GM15510 (cell line): ENCODE data around the gene SLC36A4.

Experiments
- POLR2A ChIP-seq: IDR thresholded peaks from 3 replicates; pipeline ENCODE4 v1.6.1; 2011; ENCODE audit warnings: borderline replicate concordance; ENCODE audit not compliant: insufficient read length; ENCODE audit errors: extremely low read depth

Gene SLC36A4

DNA sequence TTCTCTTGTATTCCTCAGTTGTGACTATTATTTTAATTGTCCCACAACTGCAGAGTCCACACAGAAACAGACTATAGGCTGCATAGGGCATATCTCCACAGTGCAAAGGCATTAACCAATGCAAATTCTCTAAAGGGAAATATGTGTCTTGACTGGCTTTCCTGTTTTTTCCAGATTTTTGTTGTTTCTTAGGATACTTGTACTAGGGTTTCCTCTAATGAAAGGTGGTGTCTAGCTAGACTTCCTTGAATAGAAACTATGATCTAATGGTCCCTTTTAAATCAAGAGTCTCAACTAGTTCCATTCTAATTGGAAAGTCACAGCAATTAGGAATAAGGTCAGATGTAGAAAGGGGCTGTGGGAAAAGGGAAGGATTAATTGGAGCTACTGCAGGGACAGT lies 37.6 kb downstream of the SLC36A4 start:
- no peak for TF ChIP-seq POLR2A

DNA sequence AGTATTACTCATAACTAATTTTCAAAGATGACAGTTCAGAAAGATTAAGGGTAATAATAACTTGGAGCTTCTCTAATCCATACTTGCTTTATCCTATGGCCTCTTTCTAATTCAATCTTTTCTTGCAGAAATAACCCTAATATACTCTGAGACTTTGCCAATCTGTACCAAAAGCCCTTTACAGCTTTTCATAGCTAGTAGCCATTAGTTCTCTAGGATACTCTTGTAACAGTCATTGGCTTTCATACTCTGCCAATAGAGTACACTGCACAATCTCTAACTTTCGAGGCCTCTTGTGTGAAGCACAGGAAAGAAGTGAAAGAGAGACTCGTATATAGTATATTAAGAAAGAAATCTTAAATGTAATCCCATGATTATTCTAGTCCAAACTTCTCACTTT lies 38.1 kb downstream of the SLC36A4 start:
- TF ChIP-seq POLR2A: no peak

DNA sequence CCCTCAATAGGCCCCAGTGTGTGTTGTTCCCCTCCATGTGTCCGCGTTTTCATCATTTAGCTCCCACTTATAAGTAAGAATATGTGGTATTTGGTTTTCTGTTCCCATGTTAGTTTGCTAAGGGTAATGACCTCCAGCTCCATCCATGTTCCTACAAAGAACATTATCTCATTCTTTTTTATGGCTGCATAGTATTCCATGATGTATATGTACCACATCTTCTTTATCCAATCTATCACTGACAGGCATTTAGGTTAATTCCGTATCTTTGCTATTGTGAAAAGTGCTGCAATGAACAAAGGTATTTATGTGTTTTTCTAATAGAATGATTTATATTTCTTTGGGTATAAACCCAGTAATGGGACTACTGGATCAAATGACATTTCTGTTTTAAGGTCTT lies 42.1 kb downstream of the SLC36A4 start:
- TF ChIP-seq POLR2A: no peak

DNA sequence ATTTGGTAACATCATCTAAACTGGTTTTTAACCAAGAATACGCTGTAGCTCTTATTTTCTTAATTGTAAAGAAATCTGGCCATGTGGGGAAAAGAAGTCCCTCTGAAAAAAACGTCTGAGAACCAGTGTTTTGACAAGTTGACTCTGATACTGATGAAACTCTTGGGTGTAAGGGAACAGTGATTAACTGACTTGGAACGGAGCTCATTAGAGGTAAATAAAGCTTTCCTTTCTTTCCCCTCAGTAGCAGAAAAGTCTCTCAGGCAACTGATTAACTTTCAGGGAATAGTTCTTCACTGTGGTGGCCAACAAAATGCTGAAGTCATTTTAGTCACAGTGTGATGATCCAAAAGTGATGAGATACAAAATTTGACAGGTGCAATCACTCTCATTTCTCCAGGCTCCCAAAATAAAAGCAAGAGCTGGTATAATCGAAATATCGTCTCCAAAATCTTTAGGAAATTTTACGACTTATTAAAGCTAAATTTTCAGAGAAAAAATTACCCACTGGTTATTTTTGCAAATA lies 52.3 kb downstream of the SLC36A4 start:
- TF ChIP-seq POLR2A: no peak

DNA sequence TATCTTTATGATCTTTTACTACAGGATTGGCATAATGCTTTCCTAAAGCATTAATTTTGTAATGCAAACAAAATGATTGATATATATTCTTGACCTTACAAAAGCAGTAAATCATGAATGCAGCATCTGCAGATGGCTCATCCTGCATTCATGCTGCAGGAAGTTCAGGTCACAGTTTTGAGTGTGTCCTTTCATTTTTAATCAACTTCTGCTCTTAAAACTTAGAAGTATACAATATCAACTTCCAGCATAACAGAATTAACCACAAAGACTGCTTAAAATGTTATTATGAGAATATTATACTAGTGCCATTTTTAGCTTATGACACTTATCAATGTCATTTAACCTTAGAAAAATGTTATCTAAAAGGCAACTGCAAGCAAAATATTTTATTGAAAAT lies 54.0 kb downstream of the SLC36A4 start:
- TF ChIP-seq POLR2A: no peak

DNA sequence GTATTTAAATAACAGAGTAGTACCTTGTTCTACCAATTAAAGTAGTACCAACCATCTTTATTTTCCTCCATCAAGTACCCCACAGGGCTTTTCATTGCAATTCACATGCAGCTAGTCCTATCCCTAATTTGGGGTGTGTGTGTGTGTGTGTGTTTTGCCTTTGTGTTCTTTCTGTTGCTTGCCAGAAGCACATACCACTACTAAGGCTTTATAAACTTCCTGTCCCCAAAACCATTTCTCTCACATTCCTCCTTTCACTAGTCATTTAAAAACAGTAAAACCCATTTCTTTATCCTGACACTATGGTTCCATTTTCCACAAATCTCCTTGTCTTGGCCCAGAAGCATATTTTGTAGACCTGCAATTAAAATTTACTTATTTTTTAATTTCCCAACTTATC lies 54.6 kb downstream of the SLC36A4 start:
- no peak for TF ChIP-seq POLR2A

DNA sequence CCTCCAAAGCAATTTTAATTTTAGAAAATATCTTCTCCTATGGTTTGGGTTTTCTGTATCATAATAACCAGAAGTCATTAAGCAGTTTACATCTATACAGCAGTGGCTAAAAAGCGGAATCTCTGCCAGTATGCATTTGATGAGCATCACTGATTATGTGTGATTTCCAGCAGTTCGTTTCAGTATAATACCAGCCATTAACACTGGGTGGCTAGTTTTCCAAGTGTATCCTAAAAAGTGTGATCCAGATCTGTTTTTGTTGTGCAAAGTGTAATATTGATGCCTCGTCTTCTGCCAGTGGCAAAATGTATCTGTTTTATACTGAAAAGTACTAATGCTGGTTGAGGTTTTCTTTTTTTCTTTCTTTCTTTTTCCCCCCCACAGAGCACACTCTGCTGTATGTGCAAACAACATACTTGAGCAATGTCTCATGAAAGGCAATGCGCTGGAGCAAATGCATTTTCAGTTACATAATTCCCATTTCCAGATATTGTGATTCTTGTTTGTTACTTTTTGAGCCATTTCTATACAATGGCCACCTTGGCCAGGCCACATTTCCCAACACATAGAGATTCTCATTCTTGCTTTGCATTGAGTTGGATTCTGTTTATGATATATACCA lies 64.2 kb downstream of the SLC36A4 start:
- TF ChIP-seq POLR2A: no peak

DNA sequence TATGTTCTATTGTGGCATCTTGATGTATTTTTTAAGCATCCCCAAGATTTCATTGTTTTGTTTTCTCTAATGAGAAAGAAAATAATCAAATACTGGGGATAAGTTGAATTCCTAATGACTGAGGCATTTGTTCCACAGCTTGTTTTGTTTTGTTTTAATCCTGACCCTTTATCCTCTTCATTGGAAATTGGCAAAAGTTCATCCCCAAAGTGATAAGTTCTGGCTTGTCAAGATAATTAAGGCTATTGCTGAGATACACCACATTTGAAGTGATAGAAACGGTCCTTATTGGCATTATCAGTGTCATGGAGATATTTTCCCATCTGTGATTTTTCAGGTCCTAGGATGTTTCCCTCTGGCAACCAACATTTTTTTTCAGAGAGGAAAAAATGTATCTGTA lies 65.0 kb downstream of the SLC36A4 start:
- no peak for TF ChIP-seq POLR2A

DNA sequence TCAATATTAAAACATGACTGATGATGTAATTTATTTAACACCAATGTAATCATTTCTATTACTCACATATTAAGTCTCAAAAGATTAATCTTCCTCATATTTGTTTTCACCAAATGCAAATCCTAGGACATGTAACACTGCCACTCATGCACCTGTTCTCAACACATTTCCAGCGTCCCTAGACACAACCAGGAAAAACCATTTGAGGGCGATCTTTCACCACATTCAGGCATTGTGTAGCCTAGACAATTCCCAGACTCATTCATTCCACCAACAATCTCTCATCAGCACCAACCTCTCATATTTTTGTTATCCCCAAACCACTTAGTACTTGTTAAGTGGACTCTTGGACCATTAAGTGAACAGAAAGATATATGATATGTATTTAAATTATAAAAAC lies 66.1 kb downstream of the SLC36A4 start:
- no peak for TF ChIP-seq POLR2A

DNA sequence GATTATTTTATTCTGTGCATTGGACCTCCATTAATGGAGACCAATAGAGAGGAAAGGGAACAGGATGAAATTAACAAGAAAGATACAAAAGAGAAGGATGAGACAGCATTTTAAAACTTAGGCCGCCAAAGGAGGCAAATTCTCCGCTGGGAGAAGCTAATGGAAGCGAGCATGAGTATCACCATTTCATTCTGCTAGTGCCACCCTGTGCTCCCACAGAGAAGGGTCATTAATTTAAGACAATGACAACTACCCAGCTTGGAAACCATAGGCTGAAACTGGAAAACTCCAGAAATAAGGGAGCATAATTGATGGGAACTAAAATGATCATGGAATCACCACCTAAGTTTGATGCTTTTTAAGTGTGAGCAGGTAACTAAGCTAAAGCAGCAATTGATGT lies 69.2 kb downstream of the SLC36A4 start:
- no peak for TF ChIP-seq POLR2A

DNA sequence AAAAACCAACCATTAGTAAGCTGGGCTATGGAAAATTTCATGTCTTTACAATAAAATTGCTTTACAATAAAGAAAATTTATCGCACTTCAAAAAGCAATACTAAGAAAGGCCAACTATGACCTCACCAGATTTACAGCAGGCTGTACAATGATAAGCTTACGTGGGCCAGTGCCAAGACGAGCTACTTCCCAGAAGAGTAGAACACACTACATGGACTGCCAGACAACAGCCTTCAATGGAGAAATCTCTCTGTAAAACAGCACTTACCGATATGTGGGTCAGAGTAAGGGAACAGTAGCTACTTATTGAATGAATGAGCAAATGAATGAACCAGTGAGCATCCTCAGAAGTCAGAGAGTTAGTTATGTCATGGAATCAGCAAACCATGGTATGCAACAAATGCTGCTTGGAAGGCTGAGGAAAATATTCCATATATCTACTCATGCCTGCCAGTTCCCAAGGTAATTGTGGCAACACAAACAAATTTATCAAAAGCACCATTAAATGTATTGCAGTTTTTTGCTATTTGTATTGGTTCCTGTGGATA lies 74.4 kb downstream of the SLC36A4 start:
- no peak for TF ChIP-seq POLR2A

DNA sequence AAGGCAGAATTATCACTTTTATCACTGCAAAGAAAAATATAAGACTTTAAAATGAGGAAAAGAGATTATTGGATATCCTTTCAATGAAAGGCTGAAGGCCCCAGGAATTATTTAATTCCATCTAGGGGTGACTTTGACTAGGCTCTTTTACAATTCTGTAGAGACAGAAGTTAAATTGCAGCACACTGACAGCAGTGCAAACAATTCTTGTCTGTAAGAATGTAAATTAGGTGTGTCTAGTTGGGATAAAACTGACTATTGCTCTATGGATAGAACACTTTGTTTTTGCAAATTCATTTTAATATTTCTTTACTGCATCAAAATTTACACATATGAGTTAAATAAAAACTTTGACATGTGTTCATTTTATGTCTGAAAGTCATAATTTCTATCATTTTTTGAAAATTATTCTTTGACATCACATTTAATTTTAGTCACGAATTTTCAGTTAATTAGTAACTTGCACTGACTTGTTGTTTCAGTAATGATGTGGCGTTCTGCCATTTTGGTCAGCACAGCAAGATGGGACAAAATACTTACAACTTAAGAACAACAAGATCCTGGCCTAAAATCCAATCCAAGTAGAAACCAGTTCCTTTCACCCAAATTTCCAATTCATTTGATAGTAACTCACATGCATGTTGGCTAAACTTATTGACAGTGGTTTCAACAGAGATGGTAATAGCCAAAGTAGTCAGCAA lies 75.1 kb downstream of the SLC36A4 start:
- no peak for TF ChIP-seq POLR2A

DNA sequence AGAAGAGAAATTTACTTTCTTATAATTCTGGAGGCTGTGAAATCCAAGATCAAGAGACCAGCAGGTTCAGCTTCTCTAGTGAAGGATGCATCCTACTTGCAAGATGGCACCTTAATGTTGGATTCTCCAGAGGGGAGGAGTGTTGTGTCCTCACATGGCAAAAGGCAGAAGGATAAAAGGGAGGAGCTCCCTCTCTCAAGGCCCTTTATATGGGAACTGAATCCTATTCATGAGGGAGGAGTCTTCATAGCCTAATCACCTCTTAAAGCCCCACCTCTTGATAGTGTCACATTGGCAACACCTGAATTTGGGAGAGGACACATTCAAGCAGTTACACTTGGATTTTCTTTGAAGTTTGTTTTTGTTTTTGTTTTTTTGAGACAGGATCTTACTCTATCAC lies 79.5 kb downstream of the SLC36A4 start:
- no peak for TF ChIP-seq POLR2A

DNA sequence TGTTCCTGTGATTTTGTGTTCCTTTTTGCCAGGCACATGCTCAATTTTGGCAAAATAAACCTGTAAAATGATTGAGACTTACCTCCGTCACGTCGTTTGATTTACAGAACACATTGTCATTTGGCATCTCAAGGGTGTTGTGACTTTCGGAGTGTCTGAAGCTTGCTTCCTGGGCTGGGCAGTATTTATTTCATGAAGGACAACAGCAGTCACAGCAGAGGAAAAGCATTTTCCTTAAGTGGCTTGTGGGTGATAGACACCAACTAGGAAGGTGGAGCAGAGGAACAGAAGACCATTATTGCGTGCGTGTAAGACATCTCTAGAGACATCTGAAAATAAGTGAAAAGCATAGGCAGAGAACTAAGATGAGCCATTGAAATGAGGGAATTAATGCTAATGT lies 80.2 kb downstream of the SLC36A4 start:
- no peak for TF ChIP-seq POLR2A

DNA sequence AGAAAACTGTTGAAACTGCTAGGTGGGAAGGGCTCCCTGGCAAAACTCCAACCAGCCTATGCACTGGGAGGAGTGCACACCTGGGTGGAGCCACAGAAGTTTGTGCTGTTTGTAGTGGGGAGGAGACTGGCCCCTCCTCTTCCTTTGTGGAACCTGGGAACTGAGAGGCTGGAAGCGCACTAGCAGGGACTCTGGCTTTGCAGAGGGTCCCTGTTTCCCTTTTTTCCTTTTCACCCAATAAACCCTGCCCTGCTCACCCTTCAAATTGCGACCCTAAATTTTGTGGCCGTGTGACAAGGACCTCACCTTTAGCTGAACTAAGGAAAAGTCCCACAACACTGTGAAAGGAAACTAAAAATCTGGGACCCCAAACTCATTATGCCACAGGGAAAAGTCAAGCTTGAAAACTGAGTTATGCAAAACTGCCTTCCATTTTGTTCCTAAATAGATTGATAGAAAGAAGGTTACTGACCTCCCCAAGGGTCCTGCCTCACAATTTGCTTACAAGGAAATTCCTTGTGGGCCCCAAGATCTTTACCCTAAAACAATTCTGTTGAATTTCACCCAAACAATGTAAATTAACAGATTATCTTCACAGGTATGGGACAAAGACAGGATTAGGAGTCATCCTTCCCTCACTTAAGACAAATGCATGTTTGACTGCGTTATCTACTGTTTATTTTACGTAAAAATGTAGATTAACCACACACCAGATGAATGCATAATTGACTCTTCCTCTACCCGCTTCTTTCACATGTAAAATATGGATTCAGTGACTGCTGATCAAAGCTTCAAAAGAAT lies 81.0 kb downstream of the SLC36A4 start:
- no peak for TF ChIP-seq POLR2A
